B cell (primary cell): ENCODE results near the gene CCNH. TPM values are rescaled to one million over a fixed set of nuclear protein-coding genes. Genes with fewer than 3 reads are reported as not detected.

Experiments
- ATAC-seq: fragments of 200-7000 bp; cut with Tn5 transposase; one replicate; pipeline ENCODE4 v1.10.0; 2021; ENCODE audit warnings: low read depth, mild to moderate bottlenecking, moderate number of reproducible peaks, moderate library complexity
- CTCF ChIA-PET: fragments of 350-600 bp; sonication (Branson Sonifier 250); formaldehyde crosslinking; loops from one replicate; lab custom pipeline; 2021; ENCODE audit warnings: antibody characterized with exemption, inconsistent platforms; lab: Charles Lee
- POLR2A ChIA-PET: fragments of 350-600 bp; sonication (Branson Sonifier 250); formaldehyde crosslinking; loops from one replicate; lab custom pipeline; 2021; ENCODE audit warnings: antibody characterized with exemption; lab: Charles Lee
- DNase-seq: peaks from one replicate; pipeline ENCODE4 v3.0.0; 2013
- H2AFZ ChIP-seq: 2 replicates; pipeline ENCODE4 v1.6.1; 2012; ENCODE audit warnings: mild to moderate bottlenecking, low read depth, low read length; ENCODE audit not compliant: insufficient read depth, poor library complexity, severe bottlenecking
- H3K27ac ChIP-seq, 2 donors: 1 replicate in 1 of 2; 2 replicates in 1 of 2; pipeline ENCODE4 v1.5.1; 2012 to 2013; ENCODE audit warnings: low read length in 2 of 2, mild to moderate bottlenecking in 2 of 2, moderate library complexity in 1 of 2
- H3K27me3 ChIP-seq, 4 experiments: fragments of 200-600 bp in 1 of 4; sonication (generic) in 1 of 4; replicated peaks in 1 of 4; 1 replicate in 2 of 4; 2 replicates in 2 of 4; pipeline versions ENCODE4 v1.6.1 to v1.7.0; 2013 to 2016; ENCODE audit warnings: low read length in 3 of 4, mild to moderate bottlenecking in 2 of 4, mixed read lengths in 1 of 4, moderate library complexity in 1 of 4; ENCODE audit not compliant: insufficient read depth in 4 of 4, control insufficient read depth in 3 of 4; ENCODE audit errors: control extremely low read depth in 1 of 4
- H3K36me3 ChIP-seq, 2 experiments: replicated peaks in 1 of 2; 1 replicate in 1 of 2; 2 replicates in 1 of 2; pipeline versions ENCODE4 v1.6.1 to v1.7.1; 2013; ENCODE audit warnings: low read length in 1 of 2; ENCODE audit not compliant: insufficient read depth in 2 of 2, control insufficient read depth in 1 of 2; ENCODE audit errors: control extremely low read depth in 1 of 2, extremely low read depth in 1 of 2
- H3K4me1 ChIP-seq, 2 donors: fragments of 200-600 bp in 1 of 2; sonication (generic) in 1 of 2; 1 replicate in 1 of 2; 2 replicates in 1 of 2; pipeline versions ENCODE4 v1.5.1 to v1.6.1; 2013 to 2017; ENCODE audit warnings: low read length in 2 of 2; ENCODE audit not compliant: control insufficient read depth in 2 of 2, insufficient read depth in 2 of 2
- H3K4me2 ChIP-seq: replicated peaks from 2 replicates; pipeline ENCODE3; 2012; ENCODE audit warnings: mild to moderate bottlenecking, low read depth, low read length; ENCODE audit not compliant: poor library complexity, severe bottlenecking
- H3K4me3 ChIP-seq, 5 experiments: fragments of 200-600 bp in 1 of 5; sonication (generic) in 1 of 5; 1 replicate in 3 of 5; 2 replicates in 2 of 5; pipeline versions ENCODE4 v1.5.1 to v1.7.0; 2011 to 2016; ENCODE audit warnings: low read length in 4 of 5, mild to moderate bottlenecking in 4 of 5, low read depth in 2 of 5, control low read depth in 1 of 5, moderate library complexity in 1 of 5; ENCODE audit not compliant: insufficient read depth in 1 of 5; ENCODE audit errors: control extremely low read depth in 1 of 5, extremely low read depth in 1 of 5
- H3K79me2 ChIP-seq: fragments of 200-600 bp; sonication (generic); one replicate; pipeline ENCODE4 v1.6.0; 2016; ENCODE audit warnings: low read length; ENCODE audit not compliant: control insufficient read depth, insufficient read depth
- H3K9ac ChIP-seq: fragments of 200-600 bp; sonication (generic); 2 replicates; pipeline ENCODE4 v1.6.1; 2017; ENCODE audit warnings: mild to moderate bottlenecking, low read length, moderate library complexity
- H3K9me3 ChIP-seq, 3 donors: one replicate each; pipeline versions ENCODE4 v1.6.1 to v1.7.1; 2013; ENCODE audit warnings: low read length in 2 of 3; ENCODE audit not compliant: control insufficient read depth in 2 of 3, insufficient read depth in 1 of 3; ENCODE audit errors: control extremely low read depth in 1 of 3
- H4K20me1 ChIP-seq: 2 replicates; pipeline ENCODE4 v1.6.0; 2012; ENCODE audit warnings: mild to moderate bottlenecking, low read length; ENCODE audit not compliant: insufficient read depth, control insufficient read depth, poor library complexity, severe bottlenecking
- H3K27ac Mint-ChIP-seq: one replicate; pipeline ENCODE4 v1.8.0; 2021; ENCODE audit warnings: mixed read lengths
- H3K27me3 Mint-ChIP-seq: one replicate; pipeline ENCODE4 v1.8.0; 2021; ENCODE audit warnings: mixed read lengths
- H3K4me1 Mint-ChIP-seq: one replicate; pipeline ENCODE4 v1.8.0; 2021; ENCODE audit warnings: mixed read lengths
- H3K4me3 Mint-ChIP-seq: one replicate; pipeline ENCODE4 v1.8.0; 2021; ENCODE audit warnings: mixed read lengths
- H3K9me3 Mint-ChIP-seq: one replicate; pipeline ENCODE4 v1.8.0; 2022; ENCODE audit warnings: mixed read lengths; ENCODE audit not compliant: insufficient read depth
- EZH2 ChIP-seq: IDR thresholded peaks from 2 replicates; pipeline ENCODE4 v1.6.1; 2012; ENCODE audit warnings: borderline replicate concordance, low read depth, mild to moderate bottlenecking, moderate library complexity, low read length; ENCODE audit not compliant: insufficient read depth, poor library complexity, severe bottlenecking
- WGBS: methylation state at CpG from one replicate; pipeline ENCODE4 v1.1.5; 2013; ENCODE audit warnings: missing lambda C conversion rate; ENCODE audit not compliant: insufficient coverage; 5-methylcytosine and 5-hydroxymethylcytosine counted together
- intact Hi-C: fragments of 100-400 bp; cut with micrococcal nuclease; formaldehyde crosslinking; loops from one replicate; pipeline ENCODE4 v1.10.0; 2022
- polyA plus RNA-seq: library from polyadenylated mRNA; depleted of rRNA; stranded (reverse); fragments of >200 nt; gene quantifications from 2 replicates; pipeline ENCODE4 v1.2.3, GENCODE V29; 2012
- total RNA-seq, 2 donors: library from RNA; stranded (reverse); fragments of 120-200 nt in 1 of 2; gene quantifications; 1 replicate in 1 of 2; 2 replicates in 1 of 2; pipeline versions ENCODE4 v1.2.3 to v1.2.4, GENCODE V29; 2013 to 2022
- TF ChIP-seq, protein P1 (sequence below): fragments of 200-600 bp; IDR thresholded peaks from one replicate; pipeline ENCODE4 v1.8.0; 2022; ENCODE audit warnings: antibody characterized with exemption, mild to moderate bottlenecking

CCNH gene
- total and polyA plus RNA-seq, 2 donors (not counting 1 experiment from before 2014, with no cell fraction given), result 59.2 to 120 TPM

DNA sequence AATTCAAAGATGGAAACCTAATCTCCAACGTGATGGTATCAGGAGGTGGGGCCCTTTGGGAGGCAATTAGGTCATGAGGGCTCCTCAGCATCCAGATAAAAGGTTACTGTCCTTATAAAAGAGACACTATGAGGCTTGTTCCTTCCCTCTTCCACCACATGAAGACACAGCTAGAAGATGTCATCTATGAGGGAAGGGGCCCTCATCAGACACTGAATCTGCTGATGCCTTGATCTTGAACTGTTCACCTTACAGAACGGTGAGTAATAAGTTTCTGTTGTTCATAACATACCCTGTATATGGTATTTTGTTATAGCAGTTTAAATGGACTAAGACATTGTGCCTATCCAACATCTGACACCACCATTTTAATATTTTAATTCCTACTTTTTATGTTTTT lies 19.7 kb upstream of the CCNH start:
- no CpG with 5 or more reads among the region's 2 CpGs for WGBS
- no peaks in the 10 kb centered on the region for H3K79me2 ChIP-seq
- H2AFZ ChIP-seq, result no peak overlapping the region
- ATAC-seq (no peak), DNase-seq (no peak)
- H3K4me2 ChIP-seq, result no peak overlapping the region
- Mint-ChIP-seq H3K9me3 (no peaks in the 10 kb centered on the region), H3K27ac (no peak overlapping the region), H3K4me3 (no peak overlapping the region), H3K4me1 (no peaks in the 10 kb centered on the region), H3K27me3 (peaks cover 18% of the 10 kb centered on the region)
- no peak overlapping the region for H3K4me3 ChIP-seq
- H3K9me3 ChIP-seq, result no peaks in the 10 kb centered on the region
- ChIA-PET CTCF (no interaction called here), POLR2A (no interaction called here)
- no peaks in the 10 kb centered on the region for H3K36me3 ChIP-seq
- intact Hi-C loops, result no loop called here
- H4K20me1 ChIP-seq, result no peaks in the 10 kb centered on the region
- TF ChIP-seq, protein P1, sequence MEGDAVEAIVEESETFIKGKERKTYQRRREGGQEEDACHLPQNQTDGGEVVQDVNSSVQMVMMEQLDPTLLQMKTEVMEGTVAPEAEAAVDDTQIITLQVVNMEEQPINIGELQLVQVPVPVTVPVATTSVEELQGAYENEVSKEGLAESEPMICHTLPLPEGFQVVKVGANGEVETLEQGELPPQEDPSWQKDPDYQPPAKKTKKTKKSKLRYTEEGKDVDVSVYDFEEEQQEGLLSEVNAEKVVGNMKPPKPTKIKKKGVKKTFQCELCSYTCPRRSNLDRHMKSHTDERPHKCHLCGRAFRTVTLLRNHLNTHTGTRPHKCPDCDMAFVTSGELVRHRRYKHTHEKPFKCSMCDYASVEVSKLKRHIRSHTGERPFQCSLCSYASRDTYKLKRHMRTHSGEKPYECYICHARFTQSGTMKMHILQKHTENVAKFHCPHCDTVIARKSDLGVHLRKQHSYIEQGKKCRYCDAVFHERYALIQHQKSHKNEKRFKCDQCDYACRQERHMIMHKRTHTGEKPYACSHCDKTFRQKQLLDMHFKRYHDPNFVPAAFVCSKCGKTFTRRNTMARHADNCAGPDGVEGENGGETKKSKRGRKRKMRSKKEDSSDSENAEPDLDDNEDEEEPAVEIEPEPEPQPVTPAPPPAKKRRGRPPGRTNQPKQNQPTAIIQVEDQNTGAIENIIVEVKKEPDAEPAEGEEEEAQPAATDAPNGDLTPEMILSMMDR, result no peak
- no peak for TF ChIP-seq EZH2
- H3K4me1 ChIP-seq, result no peaks in the 10 kb centered on the region
- H3K27me3 ChIP-seq, result peaks cover 0 to 7% (median 2%) of the 10 kb centered on the region in 4 experiments
- H3K9ac ChIP-seq, result no peak overlapping the region
- no peak overlapping the region for H3K27ac ChIP-seq

DNA sequence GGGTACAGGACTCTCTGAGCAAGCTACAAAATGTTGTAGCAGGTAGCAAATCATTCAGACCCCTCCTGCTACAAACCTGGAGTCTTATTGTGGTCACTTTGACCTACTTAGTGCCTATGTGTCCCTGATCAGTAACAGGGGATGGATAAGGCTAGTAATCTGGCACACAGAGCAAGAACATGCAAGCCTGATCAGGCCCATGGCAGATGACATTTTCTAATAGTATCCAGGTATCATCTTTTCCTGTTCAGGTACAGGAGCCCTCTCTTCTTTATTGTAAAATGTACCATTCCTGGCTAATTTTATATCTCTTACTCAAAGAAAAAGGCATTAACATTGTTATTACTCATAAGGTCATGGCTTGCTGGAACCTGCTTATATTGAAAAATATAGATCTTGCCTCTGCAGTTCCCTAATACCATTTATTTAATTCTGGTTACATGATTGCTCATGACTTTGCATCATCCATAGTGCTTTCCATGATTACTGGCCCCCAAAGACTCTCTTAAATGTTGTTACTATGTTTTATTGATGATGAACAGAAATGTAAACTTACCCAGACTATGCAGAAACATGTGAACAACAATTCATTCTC lies 18.2 kb upstream of the CCNH start:
- H4K20me1 ChIP-seq, result no peaks in the 10 kb centered on the region
- no peaks in the 10 kb centered on the region for H3K9me3 ChIP-seq
- intact Hi-C loops, result no loop called here
- TF ChIP-seq EZH2, result no peak
- TF ChIP-seq, protein P1, result no peak
- Mint-ChIP-seq H3K27me3 (peaks cover 22% of the 10 kb centered on the region), H3K4me3 (no peak overlapping the region), H3K9me3 (no peaks in the 10 kb centered on the region), H3K4me1 (no peaks in the 10 kb centered on the region), H3K27ac (no peak overlapping the region)
- H3K9ac ChIP-seq, result no peak overlapping the region
- no peak overlapping the region for H2AFZ ChIP-seq
- H3K4me2 ChIP-seq, result no peak overlapping the region
- H3K79me2 ChIP-seq, result no peaks in the 10 kb centered on the region
- peaks cover 0 to 7% (median 2%) of the 10 kb centered on the region in 4 experiments for H3K27me3 ChIP-seq
- H3K27ac ChIP-seq, result no peak overlapping the region
- DNase-seq (no peak), ATAC-seq (no peak)
- CTCF ChIA-PET, result no interaction called here
- POLR2A ChIA-PET, result no interaction called here
- no peaks in the 10 kb centered on the region for H3K4me1 ChIP-seq
- H3K36me3 ChIP-seq, result no peaks in the 10 kb centered on the region
- H3K4me3 ChIP-seq, result no peak overlapping the region
